Measurements from ENCODE around the gene HPCAL1. TPM values are rescaled to one million over a fixed set of nuclear protein-coding genes. Genes with fewer than 3 reads are reported as not detected.

Gene HPCAL1
- total and polyA plus RNA-seq, 10 of the 15 experiments (the other 5 are each of a cell fraction or from before 2014, with no cell fraction given) = 0.40 to 12.8 (median 7.9) TPM

- TF ChIP-seq PAX5 (IDR thresholded peaks at IDR 0.05; ENCODE audit: borderline replicate concordance, low read depth, low read length) (peak; percentile 34; the same call in 1 of the 2 replicates), NBN (IDR thresholded peaks at IDR 0.05) (no peak), RB1 (IDR thresholded peaks at IDR 0.05; ENCODE audit: borderline replicate concordance) (peak; percentile 39; the same call in 1 of the 2 replicates), IRF4 (IDR thresholded peaks at IDR 0.05; ENCODE audit: low read depth, low read length) (no peak), RFX5 (IDR thresholded peaks at IDR 0.05; ENCODE audit: low read depth, low read length) (no peak), USF1 (IDR thresholded peaks at IDR 0.05; ENCODE audit: borderline replicate concordance, extremely low read length, insufficient read depth, low read depth, low read length) (peak; percentile 44), MXI1 (IDR thresholded peaks at IDR 0.05; ENCODE audit: low read depth, low read length) (peak; percentile 8; the same call in 1 of the 2 replicates), SKIL (IDR thresholded peaks at IDR 0.05; ENCODE audit: low read depth, poor library complexity, severe bottlenecking) (no peak)
These were observed 533 bp downstream of the HPCAL1 start (continued) for GRCh38 chr2:10303181-10303693.
